HG03103 (cell line): Measurements from ENCODE around the gene LPCAT2.
"Not testable (repeated sequence)": the region's sequence is repeated elsewhere in the genome, so short reads cannot be mapped to it uniquely, and the experiment has no call there.

Experiments used
- ATAC-seq: cut with Tn5 transposase; IDR thresholded peaks from one replicate; pipeline ENCODE4 v1.9.1; 2021; ENCODE audit warnings: low read depth; ENCODE audit not compliant: unreplicated experiment

LPCAT2 gene

DNA sequence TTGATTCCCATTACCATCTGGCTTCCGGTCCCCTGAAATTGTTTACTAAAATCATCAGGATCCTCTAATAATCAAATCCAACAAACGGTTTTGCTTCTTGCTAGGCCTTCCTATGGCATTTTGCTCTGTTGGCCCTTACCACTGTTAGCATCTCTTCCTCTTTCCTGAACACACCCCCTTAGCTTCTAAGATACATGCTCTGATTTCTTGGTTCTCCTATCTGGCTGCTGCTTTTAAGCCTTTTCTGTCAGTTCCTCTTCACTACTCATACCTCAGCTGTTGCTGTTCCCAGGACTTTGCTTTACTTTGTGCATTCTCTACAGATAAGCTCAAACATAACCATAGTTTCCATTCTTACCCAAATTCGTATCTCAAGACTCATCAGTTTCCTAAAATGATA is 69.0 kb downstream of the LPCAT2 start:
- ATAC-seq = no peak

- ATAC-seq = no peak
Measured at GRCh38 chr16:55585631-55586030, 76.8 kb downstream of the LPCAT2 start.

GRCh38 chr16:55588799-55589198 is 79.9 kb downstream of the LPCAT2 start:
- no peak for ATAC-seq

GRCh38 chr16:55592306-55592705 is 83.4 kb downstream of the LPCAT2 start:
- no peak for ATAC-seq

GRCh38 chr16:55597928-55598327 is 89.1 kb downstream of the LPCAT2 start:
- no peak for ATAC-seq

DNA sequence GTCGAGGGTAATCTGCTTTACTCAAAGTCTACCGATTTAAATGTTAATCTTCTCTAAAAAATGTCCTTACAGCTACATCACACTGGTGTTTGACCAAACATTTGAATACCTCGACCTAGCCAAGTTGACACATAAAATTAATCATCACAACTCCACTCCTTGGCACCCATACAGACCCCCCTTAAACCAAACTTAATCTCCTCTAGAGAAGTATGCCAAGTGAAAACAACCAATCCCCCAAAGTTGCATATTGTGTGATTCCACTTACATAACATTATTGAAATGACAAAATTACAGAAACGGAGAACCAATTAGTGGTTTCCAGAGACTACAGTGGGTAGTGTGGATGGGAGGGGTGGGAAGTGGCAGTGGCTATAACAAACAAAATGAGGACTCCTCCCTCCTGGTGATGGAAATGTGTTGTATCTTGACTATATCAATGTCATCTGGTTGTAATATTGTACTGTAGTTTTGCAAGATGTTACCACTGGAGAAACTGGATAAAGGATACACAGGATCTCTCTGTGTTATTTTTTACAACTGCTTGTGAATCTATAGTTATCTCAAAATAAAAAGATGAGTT is 97.0 kb downstream of the LPCAT2 start:
- ATAC-seq = no peak

DNA sequence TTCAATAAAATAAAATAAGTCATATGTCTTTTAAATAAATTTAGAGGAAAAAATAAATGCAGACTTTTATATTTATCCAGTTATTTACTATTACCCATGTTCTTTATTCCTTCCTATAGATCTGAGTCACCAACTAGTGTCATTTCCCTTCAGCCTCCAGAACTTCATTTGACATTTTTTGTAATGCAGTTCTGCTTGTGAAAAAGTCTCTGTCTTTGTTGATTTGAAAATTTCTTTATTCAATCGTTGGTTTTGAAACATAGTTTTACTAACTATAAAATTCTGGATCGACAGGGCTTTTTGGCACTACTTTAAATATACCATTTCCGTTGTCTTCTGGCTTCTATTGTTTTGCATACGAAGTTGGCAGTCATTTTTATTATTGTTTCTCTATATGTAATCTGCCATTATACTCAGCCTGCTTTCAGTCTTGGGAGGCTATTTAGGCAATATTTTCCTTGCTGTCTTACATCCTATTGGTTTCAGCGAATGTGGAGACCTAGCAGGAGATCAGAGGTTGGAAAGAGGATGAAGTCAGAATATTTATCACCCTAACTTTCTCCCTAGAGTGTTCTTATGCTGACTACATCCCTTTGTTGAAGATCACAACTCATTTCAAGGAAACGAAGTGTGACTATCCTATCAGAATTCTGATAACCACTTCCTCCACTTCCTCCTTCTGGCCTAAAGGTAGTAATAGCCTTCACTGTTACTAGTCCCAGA is 104.9 kb downstream of the LPCAT2 start:
- ATAC-seq = no peak

GRCh38 chr16:55615071-55615470 is 106.2 kb downstream of the LPCAT2 start:
- no peak for ATAC-seq

DNA sequence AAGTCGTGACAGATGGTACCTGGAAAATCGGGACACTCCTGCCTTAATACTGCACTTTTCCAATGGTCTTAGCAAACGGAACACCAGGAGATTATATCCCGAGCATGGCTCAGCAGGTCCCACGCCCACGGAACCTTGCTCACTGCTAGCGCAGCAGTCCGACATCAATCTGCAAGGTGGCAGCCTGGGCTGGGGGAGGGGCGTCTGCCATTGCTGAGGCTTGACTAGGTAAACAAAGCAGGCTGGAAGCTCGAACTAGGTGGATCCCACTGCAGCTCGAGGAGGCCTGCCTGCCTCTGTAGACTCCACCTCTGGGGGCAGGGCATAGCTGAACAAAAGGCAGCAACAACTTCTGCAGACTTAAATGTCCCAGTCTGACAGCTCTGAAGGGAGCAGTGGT is 106.8 kb downstream of the LPCAT2 start:
- ATAC-seq = not testable (repeated sequence)

- ATAC-seq = no peak
Measured at GRCh38 chr16:55621771-55622170, 112.9 kb downstream of the LPCAT2 start.

GRCh38 chr16:55622272-55622671 is 113.4 kb downstream of the LPCAT2 start:
- no peak for ATAC-seq

DNA sequence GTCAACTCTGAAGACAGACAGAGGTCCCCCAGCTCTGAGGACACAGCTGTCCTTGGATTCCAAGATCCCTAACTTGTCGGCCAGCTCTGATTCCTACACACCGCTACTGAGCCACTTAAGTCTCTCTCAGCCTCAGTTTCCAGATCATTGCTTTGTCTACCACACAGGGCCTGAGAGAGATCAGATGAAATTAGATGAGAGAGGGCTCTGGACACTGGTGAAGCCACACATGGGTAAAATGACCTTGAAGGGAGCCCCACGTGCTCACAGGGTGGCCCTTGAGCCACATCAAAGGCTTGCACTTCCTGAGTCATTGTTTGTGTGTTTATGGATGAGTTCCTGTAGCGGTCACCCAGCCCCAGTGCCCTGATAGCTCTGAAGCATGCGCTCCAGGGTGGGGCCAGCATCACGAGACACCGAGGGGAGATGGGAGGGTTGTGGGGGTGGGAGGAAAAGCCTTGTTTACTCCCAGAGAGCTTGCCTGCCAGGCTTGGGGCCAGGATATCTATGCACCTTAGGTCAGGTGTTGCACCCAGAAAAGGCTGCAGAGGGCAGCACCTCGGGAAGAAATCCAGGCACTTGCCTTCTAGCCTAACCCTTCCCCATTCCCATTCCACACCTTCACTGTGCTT is 114.2 kb downstream of the LPCAT2 start:
- ATAC-seq = no peak

GRCh38 chr16:55623640-55624039 is 114.8 kb downstream of the LPCAT2 start:
- ATAC-seq = no peak

DNA sequence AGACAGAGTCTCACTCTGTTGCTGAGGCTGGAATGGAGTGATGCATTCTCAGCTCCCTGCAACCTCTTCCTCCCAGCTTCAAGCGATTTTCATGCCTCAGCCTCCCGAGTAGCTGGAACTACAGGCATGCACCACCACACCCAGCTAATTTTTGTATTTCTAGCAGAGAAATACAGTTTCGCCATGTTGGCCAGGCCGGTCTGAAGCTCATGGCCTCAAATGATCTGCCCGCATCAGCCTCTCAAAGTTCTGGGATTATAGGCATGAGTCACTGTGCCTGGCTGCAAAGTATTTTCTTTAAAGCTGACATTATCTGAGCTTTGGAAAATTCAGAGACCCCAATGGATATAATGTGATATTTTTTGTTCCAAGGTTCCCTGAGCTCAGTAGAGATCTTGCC is 115.8 kb downstream of the LPCAT2 start:
- ATAC-seq = no peak

DNA sequence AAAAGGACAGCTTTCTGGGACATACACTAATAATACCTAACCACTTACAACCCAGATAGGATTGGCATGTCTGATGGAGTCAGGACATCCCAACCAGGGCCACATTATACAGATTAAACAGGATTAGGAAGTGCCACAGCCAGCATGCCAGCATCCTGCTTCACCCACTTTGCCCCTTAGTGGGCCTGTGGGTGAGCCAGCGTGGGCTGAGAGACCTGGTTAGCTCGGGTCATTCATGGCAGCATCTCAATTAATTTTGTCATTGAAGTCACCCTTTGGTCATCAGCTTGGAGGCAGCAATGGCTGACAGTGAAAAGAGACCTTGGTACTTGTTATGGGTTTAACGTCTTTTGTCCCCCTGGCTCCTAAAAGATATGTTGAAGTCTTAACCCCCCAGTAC is 117.0 kb downstream of the LPCAT2 start:
- no peak for ATAC-seq

GRCh38 chr16:55628306-55628968 is 119.6 kb downstream of the LPCAT2 start:
- ATAC-seq = no peak

DNA sequence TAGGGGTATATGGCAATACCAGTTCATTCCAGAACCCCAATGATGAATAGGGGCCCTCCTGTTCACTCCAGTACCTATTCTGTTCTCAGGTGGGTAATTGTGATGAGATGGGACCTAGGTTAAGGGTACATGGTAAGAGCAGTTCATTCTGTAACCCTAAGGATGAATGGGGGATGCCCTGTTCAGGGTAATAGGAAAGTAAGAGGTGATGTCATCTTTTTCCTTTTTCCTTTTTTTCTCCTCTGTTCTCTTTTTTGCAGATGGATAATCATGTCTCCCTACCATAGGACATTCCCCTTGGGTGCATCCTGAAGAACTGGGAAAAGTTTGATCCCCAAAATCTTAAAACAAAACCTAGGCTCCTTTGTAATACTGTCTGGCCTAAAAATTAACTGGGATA is 121.9 kb downstream of the LPCAT2 start:
- ATAC-seq = no peak

GRCh38 chr16:55632259-55632658 is 123.4 kb downstream of the LPCAT2 start:
- ATAC-seq = no peak

GRCh38 chr16:55634193-55634592 is 125.3 kb downstream of the LPCAT2 start:
- no peak for ATAC-seq
